SK-N-SH (cell line): ENCODE measurements around the gene SIRPB2. TPM values are rescaled to one million over a fixed set of nuclear protein-coding genes. Genes with fewer than 3 reads are reported as not detected.

Experiments used
- CTCF ChIA-PET: fragments of 300-600, 350-600 bp; formaldehyde crosslinking; extraction: SDS; loops from one replicate; lab custom pipeline; 2021; lab: Yijun Ruan, JAX
- POLR2A ChIA-PET: fragments of 350-600 bp; sonication (Branson Sonifier 250); formaldehyde crosslinking; extraction: SDS; loops from one replicate; lab custom pipeline; 2020; ENCODE audit warnings: antibody characterized with exemption, inconsistent platforms; lab: Yijun Ruan, JAX
- DNase-seq: peaks from one replicate; pipeline ENCODE4 v3.0.0; 2012
- H2AFZ ChIP-seq: fragments of 200-600 bp; sonication (generic); 2 replicates; pipeline ENCODE4 v1.8.1; 2016; ENCODE audit warnings: antibody characterized with exemption, mild to moderate bottlenecking, low read depth
- H3F3A ChIP-seq: fragments of 200-600 bp; sonication (generic); replicated peaks from 2 replicates; pipeline ENCODE3; 2016; ENCODE audit warnings: antibody characterized with exemption, mild to moderate bottlenecking; ENCODE audit not compliant: insufficient read depth
- H3K27ac ChIP-seq, 2 experiments: fragments of 200-500 bp in 1 of 2; fragments of 200-600 bp in 1 of 2; sonication (Bioruptor generic) in 1 of 2; sonication (generic), shearing (Covaris generic) in 1 of 2; 2 replicates each; pipeline versions ENCODE4 v1.5.1 to v1.6.1; 2014 to 2016; ENCODE audit warnings: low read depth in 2 of 2, inconsistent platforms in 1 of 2, low read length in 1 of 2, mild to moderate bottlenecking in 1 of 2, mixed read lengths in 1 of 2
- H3K27me3 ChIP-seq: fragments of 200-600 bp; sonication (generic), shearing (Covaris generic); 2 replicates; pipeline ENCODE4 v1.6.1; 2016; ENCODE audit warnings: mixed run types; ENCODE audit not compliant: insufficient read depth
- H3K36me3 ChIP-seq, 2 experiments: fragments of 200-500 bp in 1 of 2; fragments of 200-600 bp in 1 of 2; sonication (Bioruptor generic) in 1 of 2; sonication (generic) in 1 of 2; replicated peaks in 1 of 2; 2 replicates each; pipeline versions ENCODE3 to v1.5.1; 2014 to 2016; ENCODE audit warnings: low read length in 1 of 2, mild to moderate bottlenecking in 1 of 2; ENCODE audit not compliant: insufficient read depth in 2 of 2, control insufficient read depth in 1 of 2
- H3K4me1 ChIP-seq, 2 experiments: fragments of 200-500 bp in 1 of 2; fragments of 200-600 bp in 1 of 2; sonication (Bioruptor generic) in 1 of 2; sonication (generic), shearing (Covaris generic) in 1 of 2; 2 replicates each; pipeline versions ENCODE4 v1.5.1 to v1.6.1; 2014 to 2016; ENCODE audit warnings: low read depth in 1 of 2, low read length in 1 of 2, mixed run types in 1 of 2; ENCODE audit not compliant: insufficient read depth in 2 of 2, control insufficient read depth in 1 of 2
- H3K4me2 ChIP-seq: fragments of 200-600 bp; sonication (generic), shearing (Covaris generic); 2 replicates; pipeline ENCODE4 v1.6.1; 2017; ENCODE audit warnings: mixed run types
- H3K4me3 ChIP-seq, 2 experiments: fragments of 200-500 bp in 1 of 2; fragments of 200-600 bp in 1 of 2; sonication (Bioruptor generic) in 1 of 2; sonication (generic), shearing (Covaris generic) in 1 of 2; 2 replicates each; pipeline versions ENCODE4 v1.5.1 to v1.8.1; 2014 to 2016; ENCODE audit warnings: low read depth in 2 of 2, inconsistent platforms in 1 of 2, low read length in 1 of 2, mild to moderate bottlenecking in 1 of 2, mixed read lengths in 1 of 2, moderate library complexity in 1 of 2
- H3K79me2 ChIP-seq: fragments of 200-600 bp; sonication (generic); 2 replicates; pipeline ENCODE4 v1.8.1; 2017; ENCODE audit warnings: mild to moderate bottlenecking; ENCODE audit not compliant: insufficient read depth
- H3K9ac ChIP-seq: fragments of 200-600 bp; sonication (generic); 2 replicates; pipeline ENCODE4 v1.6.1; 2017; ENCODE audit warnings: mixed run types
- H3K9me2 ChIP-seq: fragments of 200-600 bp; sonication (generic); 2 replicates; pipeline ENCODE4 v1.6.1; 2017; ENCODE audit warnings: mixed run types
- H3K9me3 ChIP-seq: fragments of 200-600 bp; sonication (generic); 2 replicates; pipeline ENCODE4 v1.6.1; 2017; ENCODE audit warnings: mixed run types, mild to moderate bottlenecking, moderate library complexity
- H4K20me1 ChIP-seq: fragments of 200-600 bp; sonication (generic); 2 replicates; pipeline ENCODE4 v1.6.1; 2017; ENCODE audit warnings: mild to moderate bottlenecking, mixed run types; ENCODE audit not compliant: insufficient read depth
- ELF1 ChIP-seq: IDR thresholded peaks from 2 replicates; pipeline ENCODE4 v1.4.0; 2012
- EZH2phosphoT487 ChIP-seq: fragments of 200-600 bp; sonication (generic); IDR thresholded peaks from 2 replicates; pipeline ENCODE4 v1.6.1; 2017; ENCODE audit warnings: low read depth, mixed run types, mild to moderate bottlenecking, antibody characterized with exemption, moderate library complexity, borderline replicate concordance
- FOSL2 ChIP-seq: IDR thresholded peaks from 2 replicates; pipeline ENCODE4 v1.4.0; 2012; ENCODE audit warnings: low read depth, mild to moderate bottlenecking, moderate library complexity, borderline replicate concordance
- GABPA ChIP-seq: IDR thresholded peaks from 2 replicates; pipeline ENCODE4 v1.4.0; 2012; ENCODE audit warnings: low read depth, mild to moderate bottlenecking
- JUND ChIP-seq: IDR thresholded peaks from 2 replicates; pipeline ENCODE4 v1.4.0; 2012
- MEF2A ChIP-seq: IDR thresholded peaks from 2 replicates; pipeline ENCODE4 v1.4.0; 2012; ENCODE audit warnings: low read depth, borderline replicate concordance
- NFIC ChIP-seq: IDR thresholded peaks from 2 replicates; pipeline ENCODE4 v1.4.0; 2012; ENCODE audit warnings: borderline replicate concordance
- POLR2AphosphoS5 ChIP-seq: IDR thresholded peaks from 2 replicates; pipeline ENCODE4 v1.6.1; 2012; ENCODE audit warnings: low read depth, low read length
- RAD21 ChIP-seq: IDR thresholded peaks from 2 replicates; pipeline ENCODE4 v1.6.1; 2012; ENCODE audit warnings: mild to moderate bottlenecking, low read length
- RXRA ChIP-seq: IDR thresholded peaks from 2 replicates; pipeline ENCODE4 v1.4.0; 2012; ENCODE audit warnings: low read depth, mild to moderate bottlenecking, borderline replicate concordance
- SMC3 ChIP-seq: IDR thresholded peaks from 2 replicates; pipeline ENCODE4 v1.6.1; 2012; ENCODE audit warnings: low read depth, low read length, improper control_type of control experiment
- WGBS: methylation state at CpG from one replicate; pipeline ENCODE4 v1.1.6; 2017; ENCODE audit warnings: low lambda C conversion rate; 5-methylcytosine and 5-hydroxymethylcytosine counted together
- polyA plus RNA-seq, 3 experiments: library from polyadenylated mRNA; depleted of rRNA; stranded (reverse); fragments of >200 nt; gene quantifications; 2 replicates each; pipeline ENCODE4 v1.2.3, GENCODE V29; 2012
- TF ChIP-seq, protein P1 (sequence below): IDR thresholded peaks from 2 replicates; pipeline ENCODE4 v1.4.0; 2012; ENCODE audit warnings: low read depth, borderline replicate concordance
- TF ChIP-seq, protein P2 (sequence below): fragments of 150-350 bp; IDR thresholded peaks from 2 replicates; pipeline ENCODE4 v1.6.1; 2017; ENCODE audit warnings: antibody characterized with exemption, low read length, low read depth, borderline replicate concordance
- TF ChIP-seq, protein P3 (sequence below): fragments of 200-600 bp; sonication (generic); IDR thresholded peaks from 2 replicates; pipeline ENCODE4 v1.6.1; 2017; ENCODE audit warnings: antibody characterized with exemption, mild to moderate bottlenecking, moderate library complexity
- TF ChIP-seq, protein P4 (sequence below): IDR thresholded peaks from 2 replicates; pipeline ENCODE4 v1.4.0; 2012; ENCODE audit warnings: low read depth, borderline replicate concordance

The SIRPB2 gene
- polyA plus RNA-seq, 1 of the 3 experiments (the other 2 are of a cell fraction): not detected

DNA sequence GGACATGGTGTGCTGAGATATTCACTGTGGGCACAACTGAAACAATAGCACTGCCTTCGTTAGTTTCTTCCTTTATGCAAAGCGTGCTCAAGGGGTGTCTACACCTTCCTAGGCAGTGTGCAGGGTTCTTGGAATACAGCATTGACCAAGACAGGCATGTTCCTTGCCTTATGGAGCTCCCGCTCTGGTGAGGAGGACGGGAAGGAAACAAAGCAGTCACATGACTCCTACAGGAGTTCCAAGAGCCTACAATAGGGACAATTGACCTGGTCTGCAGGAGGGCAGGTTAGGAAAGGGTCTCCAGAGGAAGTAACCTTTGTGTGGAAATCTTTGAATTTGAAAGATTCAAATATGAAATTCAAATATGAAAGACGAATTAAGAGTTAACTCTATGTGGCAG lies 25.8 kb upstream of the SIRPB2 start:
- ChIA-PET POLR2A (no interaction called here), CTCF (interaction anchor here (1.0 to 1.4 kb wide), 2 partner anchors 13 to 29 kb away, joined by 3 to 5 read pairs; no protein-coding TSS in a partner anchor)
- H2AFZ ChIP-seq: no peak overlapping the region
- no peak overlapping the region for H3K27ac ChIP-seq
- H3K9me2 ChIP-seq: no peaks in the 10 kb centered on the region
- H3K4me1 ChIP-seq: no peaks in the 10 kb centered on the region
- H4K20me1 ChIP-seq: no peaks in the 10 kb centered on the region
- H3K4me3 ChIP-seq: no peak overlapping the region
- no peak overlapping the region for H3K9ac ChIP-seq
- H3F3A ChIP-seq: no peaks in the 10 kb centered on the region
- no peak for DNase-seq
- H3K79me2 ChIP-seq: no peaks in the 10 kb centered on the region
- no peaks in the 10 kb centered on the region; the same call in 1 of the 2 replicates for H3K27me3 ChIP-seq
- no peak for TF ChIP-seq JUND
- TF ChIP-seq POLR2AphosphoS5: no peak
- TF ChIP-seq NFIC: no peak
- TF ChIP-seq, protein P1, sequence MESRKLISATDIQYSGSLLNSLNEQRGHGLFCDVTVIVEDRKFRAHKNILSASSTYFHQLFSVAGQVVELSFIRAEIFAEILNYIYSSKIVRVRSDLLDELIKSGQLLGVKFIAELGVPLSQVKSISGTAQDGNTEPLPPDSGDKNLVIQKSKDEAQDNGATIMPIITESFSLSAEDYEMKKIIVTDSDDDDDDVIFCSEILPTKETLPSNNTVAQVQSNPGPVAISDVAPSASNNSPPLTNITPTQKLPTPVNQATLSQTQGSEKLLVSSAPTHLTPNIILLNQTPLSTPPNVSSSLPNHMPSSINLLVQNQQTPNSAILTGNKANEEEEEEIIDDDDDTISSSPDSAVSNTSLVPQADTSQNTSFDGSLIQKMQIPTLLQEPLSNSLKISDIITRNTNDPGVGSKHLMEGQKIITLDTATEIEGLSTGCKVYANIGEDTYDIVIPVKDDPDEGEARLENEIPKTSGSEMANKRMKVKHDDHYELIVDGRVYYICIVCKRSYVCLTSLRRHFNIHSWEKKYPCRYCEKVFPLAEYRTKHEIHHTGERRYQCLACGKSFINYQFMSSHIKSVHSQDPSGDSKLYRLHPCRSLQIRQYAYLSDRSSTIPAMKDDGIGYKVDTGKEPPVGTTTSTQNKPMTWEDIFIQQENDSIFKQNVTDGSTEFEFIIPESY: no peak
- no peak for TF ChIP-seq SMC3
- no peak for TF ChIP-seq FOSL2
- TF ChIP-seq, protein P2, sequence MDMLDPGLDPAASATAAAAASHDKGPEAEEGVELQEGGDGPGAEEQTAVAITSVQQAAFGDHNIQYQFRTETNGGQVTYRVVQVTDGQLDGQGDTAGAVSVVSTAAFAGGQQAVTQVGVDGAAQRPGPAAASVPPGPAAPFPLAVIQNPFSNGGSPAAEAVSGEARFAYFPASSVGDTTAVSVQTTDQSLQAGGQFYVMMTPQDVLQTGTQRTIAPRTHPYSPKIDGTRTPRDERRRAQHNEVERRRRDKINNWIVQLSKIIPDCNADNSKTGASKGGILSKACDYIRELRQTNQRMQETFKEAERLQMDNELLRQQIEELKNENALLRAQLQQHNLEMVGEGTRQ: no peak
- no peak for TF ChIP-seq RAD21
- TF ChIP-seq, protein P3, sequence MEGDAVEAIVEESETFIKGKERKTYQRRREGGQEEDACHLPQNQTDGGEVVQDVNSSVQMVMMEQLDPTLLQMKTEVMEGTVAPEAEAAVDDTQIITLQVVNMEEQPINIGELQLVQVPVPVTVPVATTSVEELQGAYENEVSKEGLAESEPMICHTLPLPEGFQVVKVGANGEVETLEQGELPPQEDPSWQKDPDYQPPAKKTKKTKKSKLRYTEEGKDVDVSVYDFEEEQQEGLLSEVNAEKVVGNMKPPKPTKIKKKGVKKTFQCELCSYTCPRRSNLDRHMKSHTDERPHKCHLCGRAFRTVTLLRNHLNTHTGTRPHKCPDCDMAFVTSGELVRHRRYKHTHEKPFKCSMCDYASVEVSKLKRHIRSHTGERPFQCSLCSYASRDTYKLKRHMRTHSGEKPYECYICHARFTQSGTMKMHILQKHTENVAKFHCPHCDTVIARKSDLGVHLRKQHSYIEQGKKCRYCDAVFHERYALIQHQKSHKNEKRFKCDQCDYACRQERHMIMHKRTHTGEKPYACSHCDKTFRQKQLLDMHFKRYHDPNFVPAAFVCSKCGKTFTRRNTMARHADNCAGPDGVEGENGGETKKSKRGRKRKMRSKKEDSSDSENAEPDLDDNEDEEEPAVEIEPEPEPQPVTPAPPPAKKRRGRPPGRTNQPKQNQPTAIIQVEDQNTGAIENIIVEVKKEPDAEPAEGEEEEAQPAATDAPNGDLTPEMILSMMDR: no peak
- TF ChIP-seq, protein P4, sequence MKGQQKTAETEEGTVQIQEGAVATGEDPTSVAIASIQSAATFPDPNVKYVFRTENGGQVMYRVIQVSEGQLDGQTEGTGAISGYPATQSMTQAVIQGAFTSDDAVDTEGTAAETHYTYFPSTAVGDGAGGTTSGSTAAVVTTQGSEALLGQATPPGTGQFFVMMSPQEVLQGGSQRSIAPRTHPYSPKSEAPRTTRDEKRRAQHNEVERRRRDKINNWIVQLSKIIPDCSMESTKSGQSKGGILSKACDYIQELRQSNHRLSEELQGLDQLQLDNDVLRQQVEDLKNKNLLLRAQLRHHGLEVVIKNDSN: no peak
- no peak for TF ChIP-seq MEF2A
- no peak for TF ChIP-seq GABPA
- no peak for TF ChIP-seq EZH2phosphoT487
- no peak for TF ChIP-seq RXRA
- no peak for TF ChIP-seq ELF1
- TF ChIP-seq, all 33 proteins: peak for 0
- Histone ChIP-seq H3K36me3 (no peaks in the 10 kb centered on the region), H3K4me2 (no peak overlapping the region), H3K9me3 (no peaks in the 10 kb centered on the region)
- WGBS: 19% methylated on average over 5 of the region's 5 CpGs
